ENCODE results near the gene ALDH2.

GRCh38 chr12:111841236-111841749, 74.6 kb downstream of the ALDH2 start:
- TF ChIP-seq CTCF (conservative IDR thresholded peaks at IDR 0.05 in 1 of 2, IDR thresholded peaks at IDR 0.05 in 1 of 2; ENCODE audit: low read depth in 1 of 2, low read length in 2 of 2) (no peak), EZH2 (IDR thresholded peaks at IDR 0.05; ENCODE audit: low read length, missing control alignments) (no peak)
